ENCODE data around the gene CCDC116.
"Not testable (repeated sequence)": the region's sequence is repeated elsewhere in the genome, so short reads cannot be mapped to it uniquely, and the experiment has no call there.

CCDC116 gene

DNA sequence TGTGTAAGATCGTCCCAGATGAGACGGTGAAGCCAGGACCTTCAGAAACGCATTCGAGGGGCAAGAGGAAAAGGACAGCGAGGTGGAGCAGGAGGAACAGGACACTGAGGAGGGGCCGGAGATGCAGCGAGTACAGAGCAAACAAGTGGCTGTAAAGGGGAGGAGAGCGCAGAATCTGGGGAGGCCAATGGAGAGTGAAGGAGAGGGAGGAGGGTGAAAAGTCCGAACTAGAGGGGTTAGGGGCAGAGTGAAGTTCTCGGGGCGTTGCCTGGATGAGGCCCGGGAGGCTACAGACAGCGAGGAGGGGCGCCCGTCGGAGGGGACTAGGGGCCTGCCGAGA lies 24.4 kb downstream of the CCDC116 start:
- DNase-seq: no peak

DNA sequence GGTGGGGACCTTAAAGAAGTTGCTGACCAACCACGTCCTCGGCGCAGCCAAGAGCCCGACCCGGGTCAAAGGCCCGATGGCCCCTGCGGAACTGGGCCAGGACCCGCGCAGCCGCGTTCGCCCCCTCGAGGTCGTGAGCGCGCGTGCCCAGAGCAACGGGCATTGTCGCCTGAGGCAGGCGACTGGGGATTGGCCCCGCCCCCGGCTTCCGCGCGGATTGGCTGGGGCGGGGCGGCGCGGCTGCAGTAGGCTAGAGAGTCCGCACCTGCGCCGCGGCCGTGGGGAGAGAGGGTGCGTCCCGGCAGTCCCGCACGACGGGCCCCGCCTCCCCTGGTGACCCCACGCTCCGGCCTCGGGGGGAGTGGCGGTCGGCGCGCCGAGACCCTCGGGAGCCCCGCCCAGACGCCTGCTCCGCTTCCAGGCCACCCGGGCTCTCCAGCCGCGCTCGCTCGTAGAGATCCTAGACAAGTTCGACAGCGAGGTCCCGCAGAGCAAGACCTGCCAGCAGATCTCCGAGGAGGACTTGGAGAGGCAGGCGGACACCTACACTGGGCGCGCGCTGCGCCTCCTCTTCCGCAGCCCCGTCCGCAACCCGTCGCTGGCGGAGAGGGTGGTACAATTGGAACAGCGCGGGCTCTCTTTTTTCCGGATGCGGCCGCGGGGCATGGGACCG lies 24.9 kb downstream of the CCDC116 start:
- DNase-seq: peak; percentile 85

DNA sequence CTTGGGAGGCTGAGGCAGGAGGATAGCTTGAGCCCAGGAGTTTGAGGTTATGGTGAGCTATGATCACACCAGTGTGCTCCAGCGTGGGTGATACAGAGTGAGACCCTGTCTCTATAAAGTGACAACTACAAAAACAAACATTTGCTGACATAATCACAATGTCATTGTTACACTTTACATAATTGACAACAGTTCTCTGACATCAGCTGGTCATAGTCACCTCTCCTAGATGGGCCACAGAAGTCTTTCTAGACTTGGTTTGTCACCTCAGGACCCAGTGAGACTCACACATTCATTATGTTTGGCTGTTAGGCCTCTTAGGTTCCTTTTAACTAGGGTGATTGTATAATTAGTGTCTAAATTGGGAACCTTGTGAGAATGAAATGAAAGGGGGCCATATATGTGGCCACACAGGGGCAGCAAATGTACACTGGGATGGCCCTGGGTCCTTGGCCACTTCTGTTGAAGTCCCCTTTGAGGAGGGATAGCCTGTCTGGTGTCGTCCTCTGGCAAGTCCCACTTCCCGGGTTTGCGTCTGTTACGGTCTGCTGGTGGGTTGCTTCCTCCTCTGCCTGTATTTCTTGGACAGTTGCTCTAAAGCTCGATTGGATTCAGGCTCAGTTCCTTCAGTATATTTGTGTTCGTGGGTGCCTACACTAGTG lies 27.4 kb downstream of the CCDC116 start:
- no peak for DNase-seq

DNA sequence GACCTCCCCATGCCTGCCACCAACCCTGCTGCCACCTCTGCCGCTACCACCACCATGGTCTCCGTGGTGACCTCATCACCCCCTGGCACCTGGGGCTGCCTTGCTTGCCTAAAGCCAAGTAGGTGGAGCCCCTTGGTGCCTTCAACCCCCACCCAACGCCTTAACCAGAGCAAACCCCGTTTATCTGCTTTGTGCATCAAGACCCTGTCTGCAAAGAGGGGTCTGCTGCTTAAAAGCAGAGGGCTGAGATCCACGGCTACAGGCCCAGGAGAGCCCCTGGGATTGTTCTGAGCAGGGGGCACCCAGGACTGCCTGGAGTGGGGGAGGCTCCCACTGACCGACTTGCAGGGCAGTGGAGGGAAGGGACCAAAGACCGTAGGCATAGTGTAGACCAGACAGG lies 28.3 kb downstream of the CCDC116 start:
- DNase-seq: no peak

DNA sequence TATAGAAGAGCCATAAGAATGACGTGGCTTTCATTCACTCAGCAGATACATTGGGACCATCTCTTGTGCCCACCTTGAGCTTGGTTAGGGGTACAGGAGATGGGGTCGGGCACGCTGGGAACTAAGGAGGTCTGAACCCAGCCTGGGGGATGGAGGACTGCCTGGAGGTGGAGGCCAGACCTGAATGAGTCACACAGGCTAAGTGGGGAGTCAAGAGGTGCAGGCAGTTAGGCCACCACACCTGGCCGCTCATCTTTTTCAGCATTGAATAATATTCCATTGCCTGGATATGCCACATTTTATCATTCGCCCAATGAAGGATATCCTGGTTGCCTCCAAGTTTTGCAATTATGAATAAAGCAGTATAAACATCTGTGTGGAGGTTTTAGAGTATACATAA lies 29.4 kb downstream of the CCDC116 start:
- DNase-seq: no peak

DNA sequence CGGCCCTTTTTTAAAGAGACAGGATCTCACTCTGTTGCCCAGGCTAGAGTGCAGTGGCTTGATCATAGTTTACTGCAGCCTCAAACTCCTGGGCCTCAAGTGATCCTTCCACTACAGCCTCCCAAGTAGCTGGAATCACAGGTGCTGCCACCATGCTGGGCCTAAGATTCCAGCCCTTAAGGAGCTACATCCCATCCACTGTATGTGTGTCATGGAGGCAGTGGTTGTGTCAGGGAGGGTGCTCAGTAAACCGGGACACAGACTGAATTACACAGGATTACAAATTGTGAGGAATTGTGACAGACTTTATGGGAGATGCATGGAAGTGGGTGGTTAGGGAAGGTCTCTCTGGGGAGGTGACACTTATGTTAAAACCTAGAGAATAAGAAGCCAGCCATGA lies 31.2 kb downstream of the CCDC116 start:
- DNase-seq: no peak

DNA sequence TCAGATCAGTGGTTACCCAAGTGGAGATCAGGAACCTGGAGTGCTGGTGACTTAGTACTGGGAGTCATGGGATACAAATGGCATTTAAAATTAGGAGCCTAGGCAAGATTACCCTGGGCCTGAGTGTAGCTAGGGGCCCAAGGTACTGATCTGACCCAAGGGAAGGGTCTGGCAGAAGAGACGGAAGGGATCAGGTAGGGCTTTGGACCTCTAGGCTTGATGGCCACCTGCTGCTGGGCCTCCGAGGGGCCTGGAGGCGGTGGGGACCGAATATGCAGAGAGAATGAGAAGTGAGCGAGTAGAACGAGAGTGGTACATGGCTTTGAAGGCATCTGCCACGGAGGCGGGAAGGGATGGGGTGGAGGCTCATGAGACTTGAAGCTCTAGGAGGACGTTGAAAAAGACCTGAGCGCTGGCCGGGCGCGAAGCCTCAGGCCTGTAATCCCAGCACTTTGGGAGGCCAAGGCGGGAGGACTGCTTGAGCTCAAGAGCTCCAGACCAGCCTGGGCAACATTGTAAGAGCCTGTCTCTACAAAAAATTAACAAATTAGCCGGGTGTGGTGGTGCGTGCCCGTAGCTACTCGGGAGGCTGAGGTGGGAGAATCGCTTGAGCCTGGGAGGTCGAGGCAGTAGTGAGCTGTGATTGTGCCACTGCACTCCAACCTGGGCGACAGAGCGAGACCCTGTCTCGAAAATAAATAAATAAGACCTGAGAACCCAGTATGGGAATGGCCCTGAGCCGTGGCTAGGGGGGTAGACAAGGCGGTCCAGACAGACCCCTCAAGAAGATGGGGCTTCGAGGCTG lies 32.7 kb downstream of the CCDC116 start:
- DNase-seq: no peak

DNA sequence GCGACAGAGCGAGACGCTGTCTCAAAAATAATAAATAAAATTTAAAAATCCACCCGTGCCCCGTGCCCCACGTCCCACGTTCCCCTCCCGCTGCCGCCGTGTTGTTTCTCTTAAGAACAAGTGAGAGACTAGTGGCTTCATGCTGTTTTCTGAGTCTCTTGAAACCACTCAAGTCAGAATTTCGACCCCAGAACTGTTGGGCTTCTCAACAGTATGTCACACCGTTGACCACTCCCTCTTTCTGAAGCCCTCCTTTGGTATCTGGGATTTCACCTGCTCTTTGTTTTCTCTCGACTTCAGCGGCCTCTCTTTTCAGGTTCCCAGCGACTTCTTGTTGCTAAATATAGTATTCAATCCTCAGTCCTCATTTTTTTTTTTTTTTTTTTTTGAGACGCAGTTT lies 34.2 kb downstream of the CCDC116 start:
- no peak for DNase-seq

DNA sequence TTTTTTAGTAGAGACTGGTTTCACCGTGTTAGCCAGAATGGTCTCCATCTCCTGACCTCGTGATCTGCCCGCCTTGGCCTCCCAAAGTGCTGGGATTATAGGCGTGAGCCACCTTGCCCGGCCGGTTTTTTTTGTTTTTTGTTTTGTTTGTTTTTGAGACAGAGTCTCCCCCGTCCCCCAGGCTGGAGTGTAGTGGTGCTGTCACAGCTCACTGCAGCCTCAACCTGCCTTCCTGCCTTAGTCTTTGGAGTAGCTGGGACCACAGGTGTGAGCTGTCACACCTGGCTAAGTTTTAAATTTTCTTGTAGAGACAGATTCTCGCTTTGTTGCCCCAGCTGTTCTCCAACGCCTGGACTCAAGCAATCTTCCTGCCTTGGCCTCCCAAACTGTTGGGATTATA lies 36.5 kb downstream of the CCDC116 start:
- DNase-seq: no peak

DNA sequence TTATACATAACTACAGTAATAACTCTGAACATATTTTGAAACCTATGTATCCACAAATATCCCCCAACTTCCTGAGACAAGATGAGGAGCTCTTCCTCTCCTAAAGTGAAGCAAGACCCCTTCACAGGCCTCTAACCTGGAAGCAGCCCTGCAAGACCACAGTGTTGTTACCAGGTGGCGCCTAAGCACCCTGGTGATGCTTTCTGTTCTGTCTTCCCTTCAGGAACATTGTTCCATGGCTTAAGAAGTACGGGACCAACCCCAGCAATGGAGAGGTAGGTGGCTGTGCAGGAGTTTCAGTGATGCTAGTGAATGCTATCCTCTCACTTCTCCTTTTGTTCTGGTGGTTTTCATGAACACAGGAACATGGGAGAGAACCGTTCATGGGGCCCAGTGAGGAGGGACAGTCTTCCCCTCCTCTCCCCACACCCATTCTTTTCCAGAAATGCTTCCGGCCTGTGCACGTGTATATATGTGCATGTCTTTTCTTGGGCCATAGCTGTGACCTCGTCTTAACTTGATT lies 39.6 kb downstream of the CCDC116 start:
- DNase-seq: no peak

DNA sequence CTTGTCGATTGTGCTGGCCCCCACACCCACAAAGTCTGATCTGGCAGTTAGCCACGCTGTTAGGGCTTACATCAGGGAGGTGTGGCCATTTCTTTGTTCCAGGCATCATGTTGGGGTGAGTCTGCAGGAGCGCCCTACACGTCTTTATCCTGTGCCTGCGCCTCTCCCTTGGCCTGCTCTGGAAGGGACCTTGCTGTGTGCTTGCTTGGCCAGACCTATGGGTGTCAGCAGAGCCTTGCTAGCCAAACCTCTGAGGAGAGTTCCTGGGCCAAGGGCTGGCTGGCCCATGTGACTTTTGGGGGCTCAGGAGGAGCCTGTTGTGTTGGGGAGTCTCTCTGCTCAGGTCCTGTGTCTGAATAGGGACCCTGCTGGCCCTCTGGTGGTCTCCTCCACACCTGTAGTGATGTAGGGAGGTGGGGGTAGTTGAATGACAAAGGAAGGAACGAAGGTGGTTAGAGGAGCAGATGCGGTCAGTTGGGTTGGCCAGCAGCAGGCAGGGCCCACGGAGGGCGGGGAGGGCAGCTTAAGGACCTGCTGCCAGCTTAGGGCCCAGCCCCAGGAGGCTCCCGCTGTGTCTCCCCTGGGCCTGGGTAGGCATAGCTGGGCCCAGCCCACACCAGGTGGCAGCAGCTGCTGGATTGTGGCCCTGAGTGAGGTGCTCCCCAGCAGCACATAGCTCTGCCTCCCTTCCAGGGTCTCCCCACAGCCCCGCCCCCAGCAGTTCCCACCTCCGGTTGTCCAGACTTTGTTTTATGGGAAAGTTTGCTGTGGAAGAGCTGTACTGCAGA lies 41.2 kb downstream of the CCDC116 start:
- no peak for DNase-seq

DNA sequence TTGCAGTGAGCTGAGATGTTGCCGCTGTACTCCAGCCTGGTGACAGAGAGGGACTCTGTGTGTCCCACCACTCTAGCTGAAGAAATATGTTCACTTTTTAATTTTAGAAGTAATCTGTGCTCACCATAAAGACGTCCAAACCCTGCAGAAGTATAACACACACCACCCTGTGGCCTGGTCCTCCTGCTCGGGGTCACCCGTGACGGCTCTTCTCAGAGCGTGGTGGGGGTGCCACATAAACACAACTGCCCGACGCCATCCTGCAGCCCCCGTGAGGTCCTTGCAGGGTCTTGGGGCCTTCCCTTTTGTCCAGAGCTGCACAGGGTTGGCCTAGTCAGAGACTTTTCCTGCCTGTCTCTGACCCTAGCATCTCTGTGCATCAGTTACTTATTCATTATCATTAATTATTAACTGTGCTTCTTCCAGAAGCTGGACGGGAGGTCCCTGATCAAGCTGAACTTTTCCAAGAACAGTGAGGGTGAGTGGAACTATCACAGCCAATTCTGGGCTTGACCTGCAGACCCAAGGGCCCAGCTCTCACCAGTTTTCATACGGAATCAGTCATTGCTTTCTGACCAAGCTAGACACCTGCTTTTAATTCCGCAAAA lies 42.2 kb downstream of the CCDC116 start:
- no peak for DNase-seq

DNA sequence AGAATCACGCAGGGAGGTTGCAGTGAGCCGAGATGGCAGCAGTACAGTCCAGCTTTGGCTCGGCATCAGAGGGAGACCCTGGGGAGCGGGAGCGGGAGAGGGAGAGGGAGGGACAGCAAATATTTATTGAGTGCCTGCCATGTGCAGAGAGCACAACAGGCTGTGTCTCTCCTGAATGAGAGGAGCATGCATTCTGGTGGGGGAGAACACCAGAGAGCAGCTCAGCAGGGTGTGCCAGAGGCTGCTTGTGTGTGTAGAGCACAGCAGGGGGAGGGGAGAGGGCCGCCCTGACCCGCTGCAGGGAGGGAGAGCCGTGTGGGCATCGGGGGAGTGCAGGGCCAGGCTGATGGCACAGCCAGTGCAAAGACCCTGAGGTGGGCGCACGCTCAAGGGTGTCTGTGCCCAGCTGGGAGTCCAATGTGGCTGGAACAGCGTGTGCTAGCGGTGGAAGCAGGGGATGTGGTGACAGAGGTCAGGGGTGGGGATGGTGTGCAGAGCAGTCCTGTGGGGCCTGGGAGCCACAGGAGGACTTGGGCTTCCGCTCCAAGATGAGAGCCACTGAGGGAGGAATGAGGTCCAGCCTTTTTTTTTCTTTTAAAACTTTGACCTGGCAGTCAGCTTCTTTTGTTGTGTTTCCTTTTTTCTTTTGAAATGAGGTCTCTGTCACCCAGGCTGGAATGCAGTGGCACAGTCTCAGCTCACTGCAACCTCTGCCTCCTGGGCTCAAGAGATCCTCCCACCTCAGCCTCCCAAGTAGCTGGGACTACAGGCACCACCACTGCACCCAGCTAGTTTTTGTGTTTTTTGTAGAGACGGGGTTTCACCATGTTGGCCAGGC lies 45.3 kb downstream of the CCDC116 start:
- DNase-seq: no peak

DNA sequence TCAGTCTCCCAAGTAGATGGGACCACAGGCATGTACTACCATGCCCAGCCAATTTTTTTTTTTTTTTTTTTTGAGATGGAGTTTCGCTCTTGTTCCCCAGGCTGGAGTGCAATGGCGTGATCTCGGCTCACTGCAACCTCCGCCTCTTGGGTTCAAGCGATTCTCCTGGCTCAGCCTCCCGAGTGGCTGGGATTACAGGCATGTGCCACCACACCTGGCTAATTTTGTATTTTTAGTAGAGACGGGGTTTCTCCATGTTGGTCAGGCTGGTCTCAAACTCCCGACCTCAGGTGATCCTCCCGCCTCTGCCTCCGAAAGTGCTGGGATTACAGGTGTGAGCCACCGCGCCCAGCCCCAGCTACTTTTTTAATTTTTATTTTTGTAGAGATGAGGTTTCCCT lies 46.3 kb downstream of the CCDC116 start:
- DNase-seq: not testable (repeated sequence)

DNA sequence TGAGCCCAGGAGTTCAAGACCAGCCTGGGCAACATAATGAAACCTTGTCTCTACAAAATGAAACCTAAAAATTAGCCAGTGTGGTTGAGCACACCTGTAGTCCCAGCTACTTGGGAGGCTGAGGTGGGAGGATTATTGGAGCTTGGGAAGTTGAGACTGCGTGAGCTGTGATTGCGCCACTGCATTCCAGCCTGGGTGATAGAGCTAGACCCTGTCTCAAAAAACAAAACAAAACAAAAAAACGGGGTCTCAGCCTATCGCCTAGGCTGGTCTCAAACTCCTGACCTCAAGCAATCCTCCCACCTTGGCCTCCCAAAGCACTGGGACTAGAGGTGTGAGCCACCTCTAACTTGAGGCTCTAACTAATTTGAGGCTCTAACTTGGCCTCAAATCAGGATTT lies 46.8 kb downstream of the CCDC116 start:
- no peak for DNase-seq

DNA sequence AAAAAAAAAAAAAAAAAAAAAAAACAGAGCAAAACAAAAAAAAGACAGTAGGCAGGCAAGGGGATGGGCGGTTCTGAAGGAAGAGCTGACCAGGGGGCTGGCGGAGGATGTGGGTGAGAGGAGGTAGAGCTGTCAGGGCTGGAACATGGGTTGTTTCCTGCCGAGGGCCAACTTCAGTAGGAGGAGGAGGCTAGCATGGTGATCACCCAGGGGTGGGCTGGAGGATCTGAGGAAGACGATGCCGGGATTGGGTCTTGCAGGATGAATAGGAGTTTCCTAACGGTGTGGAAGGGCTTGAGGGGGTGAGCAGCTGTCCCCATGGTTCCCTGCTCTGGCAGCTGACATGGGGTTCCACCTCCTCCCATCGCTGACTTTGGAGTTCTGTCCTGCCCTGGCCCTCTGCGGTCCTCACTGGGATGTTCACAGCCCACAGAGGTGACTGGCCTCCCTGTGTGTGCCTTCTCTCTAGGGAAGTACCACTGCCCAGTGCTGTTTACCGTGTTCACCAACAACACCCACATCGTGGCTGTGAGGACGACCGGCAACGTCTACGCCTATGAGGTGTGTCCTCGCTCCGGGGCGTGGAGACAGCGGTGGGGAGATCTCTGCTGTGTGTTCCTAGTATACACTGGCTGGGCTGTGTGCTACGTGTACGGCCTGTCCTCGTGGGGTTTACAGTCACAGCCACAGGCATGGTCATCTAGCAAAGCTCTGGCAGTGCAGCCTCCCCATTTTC lies 48.4 kb downstream of the CCDC116 start:
- DNase-seq: no peak

DNA sequence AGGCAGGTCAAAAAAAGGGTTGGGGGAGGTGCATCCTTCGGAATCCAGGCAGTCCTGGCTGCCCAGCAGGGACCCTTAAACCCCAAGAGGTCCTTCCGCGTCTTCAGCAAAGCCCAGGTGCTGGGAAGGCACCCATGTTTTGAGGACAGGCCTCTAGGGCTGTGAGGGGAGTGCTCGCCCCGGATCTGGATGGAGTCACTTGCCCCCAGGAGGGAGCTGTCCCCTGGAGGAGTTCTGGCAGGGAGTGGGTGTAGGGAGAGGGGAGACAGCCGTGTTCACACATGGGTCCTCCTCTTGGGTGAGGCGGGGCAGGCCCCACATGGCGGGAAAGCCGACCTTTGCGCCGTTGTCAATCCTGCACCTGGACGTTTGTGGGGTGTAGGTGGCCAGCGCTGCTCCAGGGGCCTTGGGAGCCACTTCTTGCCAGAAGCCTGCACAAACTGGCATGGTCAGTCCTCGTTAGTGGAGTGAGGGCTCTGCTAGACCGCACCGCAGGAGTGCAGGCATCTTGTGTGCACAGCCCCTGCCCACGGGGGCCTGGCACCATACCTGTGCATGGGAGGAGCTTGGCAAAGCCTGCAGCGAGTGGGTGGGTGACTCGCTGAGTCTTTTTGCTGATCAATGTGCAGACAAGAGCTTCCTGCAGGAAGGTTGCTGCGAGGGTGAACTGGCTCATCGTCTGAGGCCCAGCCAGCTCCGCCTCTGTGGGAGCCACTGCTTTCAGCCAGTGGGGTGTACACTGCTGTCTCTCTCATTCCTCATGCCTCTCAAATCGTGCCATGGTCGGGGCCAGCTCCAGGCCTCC lies 49.2 kb downstream of the CCDC116 start:
- DNase-seq: no peak

DNA sequence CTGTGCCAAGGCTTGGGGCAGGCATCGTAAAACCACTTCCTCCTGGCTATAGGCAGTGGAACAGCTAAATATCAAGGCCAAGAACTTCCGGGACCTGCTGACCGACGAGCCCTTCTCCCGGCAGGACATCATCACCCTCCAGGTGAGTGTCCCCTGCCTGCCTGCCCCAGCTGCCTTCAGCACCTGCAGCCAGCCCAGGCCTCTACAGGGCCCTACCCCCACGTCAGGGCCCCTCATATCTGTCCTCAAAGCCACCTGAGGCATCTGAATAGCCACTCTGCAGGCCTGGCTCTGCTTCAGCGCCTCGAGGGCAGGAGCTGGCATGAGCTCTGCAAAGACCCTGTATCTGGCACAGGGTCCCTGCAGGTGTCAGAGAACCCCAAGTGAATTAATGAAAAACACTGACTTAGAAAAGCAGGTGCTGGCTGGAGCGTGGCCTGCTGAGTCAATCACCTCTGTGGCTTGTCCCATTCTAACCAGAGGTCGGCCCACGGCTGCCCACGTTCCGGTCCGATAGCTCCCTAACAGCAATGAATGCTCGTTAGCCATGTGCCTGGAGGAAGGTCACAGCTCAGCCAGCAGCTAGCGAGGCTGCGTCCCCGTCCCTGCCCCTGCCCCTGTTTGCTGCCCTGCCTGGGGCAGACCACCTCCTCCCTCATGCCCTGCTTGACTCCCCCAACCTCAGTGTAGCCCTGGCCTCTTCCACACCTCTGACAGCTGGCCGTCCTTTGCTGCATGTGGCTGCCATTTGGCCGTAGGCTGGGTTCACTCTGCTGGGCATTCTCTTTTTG lies 50.0 kb downstream of the CCDC116 start:
- DNase-seq: no peak

DNA sequence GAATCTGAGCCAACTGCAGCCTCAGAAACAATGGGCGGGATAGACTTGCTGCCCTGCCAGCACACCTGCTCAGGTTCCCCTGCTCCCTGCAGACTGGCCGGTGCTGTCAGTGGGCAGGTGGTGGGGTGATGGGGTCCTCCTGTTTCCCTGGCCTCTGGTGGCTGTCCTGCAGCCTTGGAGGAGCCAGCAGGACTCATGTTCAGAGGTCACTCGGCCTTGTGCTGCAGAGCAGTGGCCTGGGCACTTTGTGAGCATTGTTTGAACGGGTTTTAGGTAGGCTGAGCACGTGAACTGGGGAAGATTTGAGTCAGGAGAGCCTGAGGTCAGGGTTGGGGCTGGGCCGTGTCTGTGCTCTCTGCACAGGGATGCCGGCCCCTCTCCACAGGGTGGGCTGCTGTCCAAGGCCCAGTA lies 50.8 kb downstream of the CCDC116 start:
- DNase-seq: no peak

Measured in NCI-H1436 (cell line).